Suprapubic skin (tissue), 4 donors: Measurements from ENCODE around the gene NEUROD4. TPM values are rescaled to one million over a fixed set of nuclear protein-coding genes. Genes with fewer than 3 reads are reported as not detected.

Source experiments
- DNase-seq, 2 donors: peaks; one replicate each; pipeline ENCODE4 v3.0.0-alpha.2; 2019; ENCODE audit warnings: low spot score in 2 of 2
- H3K27ac ChIP-seq: fragments of 200-600 bp; sonication (generic); one replicate; pipeline ENCODE4 v1.5.1; 2019
- H3K27me3 ChIP-seq: fragments of 200-600 bp; sonication (generic); one replicate; pipeline ENCODE4 v1.5.1; 2019
- H3K36me3 ChIP-seq: fragments of 200-600 bp; sonication (generic); one replicate; pipeline ENCODE4 v1.5.1; 2019
- H3K4me1 ChIP-seq: fragments of 200-600 bp; sonication (generic); one replicate; pipeline ENCODE4 v1.5.1; 2019
- H3K4me3 ChIP-seq: fragments of 200-600 bp; sonication (generic); one replicate; pipeline ENCODE4 v1.5.1; 2019; ENCODE audit warnings: mild to moderate bottlenecking
- H3K9me3 ChIP-seq: fragments of 200-600 bp; sonication (generic); one replicate; pipeline ENCODE4 v1.5.1; 2019
- CTCF ChIP-seq, 2 donors: fragments of 200-600 bp in 1 of 2; fragments of 450-650 bp in 1 of 2; sonication (generic) in 1 of 2; IDR thresholded peaks; one replicate each; pipeline ENCODE4 v1.5.1; 2016 to 2019; ENCODE audit warnings: antibody characterized with exemption in 2 of 2, mild to moderate bottlenecking in 1 of 2, moderate library complexity in 1 of 2
- EP300 ChIP-seq: sonication (generic); formaldehyde crosslinking; IDR thresholded peaks from one replicate; pipeline ENCODE4 v1.6.1; 2017; ENCODE audit warnings: antibody characterized with exemption
- POLR2A ChIP-seq, 2 donors: fragments of 450-650 bp; IDR thresholded peaks; one replicate each; pipeline ENCODE4 v1.6.1; 2017; ENCODE audit warnings: antibody characterized with exemption in 2 of 2, mild to moderate bottlenecking in 2 of 2, moderate library complexity in 2 of 2
- POLR2AphosphoS5 ChIP-seq, 3 donors: sonication (generic); formaldehyde crosslinking; IDR thresholded peaks; one replicate each; pipeline ENCODE4 v1.6.1; 2017; ENCODE audit warnings: antibody characterized with exemption in 3 of 3
- WGBS: methylation state at CpG from one replicate; pipeline ENCODE4 v1.1.5; 2018; 5-methylcytosine and 5-hydroxymethylcytosine counted together
- total RNA-seq, 4 donors: library from RNA; depleted of rRNA; stranded (reverse); fragments of >200 nt; gene quantifications; one replicate each; pipeline ENCODE4 v1.1.0, GENCODE V29; 2016

NEUROD4 gene
- total RNA-seq, 4 donors from 2014 or later, result not detected

- DNase-seq, result no peak
- WGBS, result 66% methylated on average over 2 of the region's 2 CpGs
- peaks cover 20% of the 10 kb centered on the region for H3K27me3 ChIP-seq
- no peaks in the 10 kb centered on the region for H3K36me3 ChIP-seq
- no peak overlapping the region for H3K27ac ChIP-seq
- H3K4me3 ChIP-seq, result no peak overlapping the region
- no peaks in the 10 kb centered on the region for H3K4me1 ChIP-seq
- TF ChIP-seq EP300 (no peak), CTCF (IDR thresholded peaks at IDR 0.05) (no peak), POLR2A (IDR thresholded peaks at IDR 0.05) (no peak), POLR2AphosphoS5 (IDR thresholded peaks at IDR 0.05) (no peak)
- no peaks in the 10 kb centered on the region for H3K9me3 ChIP-seq
These were observed 4.8 kb downstream of the NEUROD4 start for GRCh38 chr12:55024575-55024974.

GRCh38 chr12:55025508-55025907 is 5.7 kb downstream of the NEUROD4 start:
- H3K4me3 ChIP-seq, result no peak overlapping the region
- 67% methylated on average over 2 of the region's 2 CpGs for WGBS
- DNase-seq, result no peak

GRCh38 chr12:55034218-55034617 is 14.4 kb downstream of the NEUROD4 start:
- no peak for TF ChIP-seq POLR2AphosphoS5 (IDR thresholded peaks at IDR 0.05)
- no peak for TF ChIP-seq CTCF (IDR thresholded peaks at IDR 0.05)
- 51% methylated on average over 6 of the region's 6 CpGs for whole genome bisulfite sequencing
- Histone ChIP-seq H3K9me3 (no peaks in the 10 kb centered on the region), H3K36me3 (no peaks in the 10 kb centered on the region), H3K27me3 (peaks cover 9% of the 10 kb centered on the region), H3K4me3 (no peak overlapping the region), H3K4me1 (no peaks in the 10 kb centered on the region), H3K27ac (no peak overlapping the region)
- no peak for DNase-seq

More at GRCh38 chr12:55025508-55025907, 5.7 kb downstream of the NEUROD4 start:
- H3K36me3 ChIP-seq, result no peaks in the 10 kb centered on the region
- H3K4me1 ChIP-seq, result no peaks in the 10 kb centered on the region
- H3K9me3 ChIP-seq, result no peaks in the 10 kb centered on the region
- TF ChIP-seq POLR2AphosphoS5 (IDR thresholded peaks at IDR 0.05), result no peak
- no peak for TF ChIP-seq CTCF (IDR thresholded peaks at IDR 0.05)
- TF ChIP-seq POLR2A (IDR thresholded peaks at IDR 0.05), result no peak
- H3K27ac ChIP-seq, result no peak overlapping the region
- peaks cover 13% of the 10 kb centered on the region for H3K27me3 ChIP-seq

GRCh38 chr12:55036326-55037115 is 16.7 kb downstream of the NEUROD4 start:
- no peak overlapping the region for H3K4me3 ChIP-seq
- no peaks in the 10 kb centered on the region for H3K36me3 ChIP-seq
- no peak for DNase-seq
- no peaks in the 10 kb centered on the region for H3K9me3 ChIP-seq
- 89% methylated on average over 5 of the region's 5 CpGs for WGBS
- no peak overlapping the region for H3K27ac ChIP-seq
- no peaks in the 10 kb centered on the region for H3K4me1 ChIP-seq
- H3K27me3 ChIP-seq, result peaks cover 14% of the 10 kb centered on the region
- TF ChIP-seq CTCF (IDR thresholded peaks at IDR 0.05), result no peak
- no peak for TF ChIP-seq POLR2AphosphoS5 (IDR thresholded peaks at IDR 0.05)
- no peak for TF ChIP-seq POLR2A (IDR thresholded peaks at IDR 0.05)
- TF ChIP-seq EP300, result no peak

- no peak for TF ChIP-seq POLR2A (IDR thresholded peaks at IDR 0.05)
- TF ChIP-seq CTCF (IDR thresholded peaks at IDR 0.05), result no peak
- TF ChIP-seq EP300, result no peak
- TF ChIP-seq POLR2AphosphoS5 (IDR thresholded peaks at IDR 0.05), result no peak
- Histone ChIP-seq H3K4me3 (no peak overlapping the region), H3K36me3 (no peaks in the 10 kb centered on the region), H3K27ac (no peak overlapping the region), H3K9me3 (no peaks in the 10 kb centered on the region), H3K27me3 (peaks cover 14% of the 10 kb centered on the region), H3K4me1 (no peaks in the 10 kb centered on the region)
- DNase-seq, result no peak
- 87% methylated on average over 5 of the region's 5 CpGs for WGBS
These were observed 17.7 kb downstream of the NEUROD4 start for GRCh38 chr12:55037351-55037987.
